Measurements from ENCODE around the gene SLC44A5. TPM values are rescaled to one million over a fixed set of nuclear protein-coding genes. Genes with fewer than 3 reads are reported as not detected.
A peak's percentile ranks its signal among the peaks of the same experiment; 100 is the strongest.

SLC44A5 gene
- total RNA-seq, 2 donors from 2014 or later = 4.6 to 10.0 TPM

GRCh38 chr1:75632350-75632949 lies 21.5 kb upstream of the SLC44A5 start:
- no peaks in the 10 kb centered on the region for H3K27me3 Mint-ChIP-seq (ENCODE audit: insufficient read depth)
- no peak for DNase-seq

GRCh38 chr1:75630998-75631397 lies 20.1 kb upstream of the SLC44A5 start:
- Histone ChIP-seq H3K4me1 (ENCODE audit: control insufficient read depth, insufficient read depth, low read length) (peaks cover 7% of the 10 kb centered on the region), H3K36me3 (ENCODE audit: control insufficient read depth, insufficient read depth, low read length) (no peaks in the 10 kb centered on the region), H3K27me3 (ENCODE audit: control insufficient read depth, insufficient read depth, low read length, poor library complexity, severe bottlenecking) (no peaks in the 10 kb centered on the region), H3K4me3 (ENCODE audit: low read length) (no peak overlapping the region), H3K9ac (ENCODE audit: extremely low read depth, low read length, poor library complexity, severe bottlenecking) (no peak overlapping the region), H3K27ac (ENCODE audit: low read depth, low read length) (no peak overlapping the region), H3K9me3 (ENCODE audit: control insufficient read depth, low read length) (no peaks in the 10 kb centered on the region)
- 88% methylated on average over 1 of the region's 1 CpG; no CpG with 5 or more reads in 1 of the 2 experiments for WGBS, 2 experiments (ENCODE audit: insufficient coverage in 1 of 2, insufficient read length in 1 of 2)
- Mint-ChIP-seq H3K4me1 (peaks cover 22% of the 10 kb centered on the region), H3K9me3 (peaks cover 1% of the 10 kb centered on the region), H3K27me3 (ENCODE audit: insufficient read depth) (no peaks in the 10 kb centered on the region), H3K4me3 (no peak overlapping the region), H3K36me3 (ENCODE audit: low read depth) (no peaks in the 10 kb centered on the region), H3K27ac (no peak overlapping the region)
- DNase-seq = no peak
- no peak for TF ChIP-seq CTCF (conservative IDR thresholded peaks at IDR 0.05)

More at GRCh38 chr1:75632350-75632949, 21.5 kb upstream of the SLC44A5 start:
- Histone ChIP-seq H3K4me1 (ENCODE audit: control insufficient read depth, insufficient read depth, low read length) (peaks cover 7% of the 10 kb centered on the region), H3K4me3 (ENCODE audit: low read length) (no peak overlapping the region), H3K9ac (ENCODE audit: extremely low read depth, low read length, poor library complexity, severe bottlenecking) (no peak overlapping the region), H3K36me3 (ENCODE audit: control insufficient read depth, insufficient read depth, low read length) (no peaks in the 10 kb centered on the region), H3K27me3 (ENCODE audit: control insufficient read depth, insufficient read depth, low read length, poor library complexity, severe bottlenecking) (no peaks in the 10 kb centered on the region), H3K9me3 (ENCODE audit: control insufficient read depth, low read length) (no peaks in the 10 kb centered on the region), H3K27ac (ENCODE audit: low read depth, low read length) (no peak overlapping the region)
- H3K4me1 Mint-ChIP-seq = peaks cover 22% of the 10 kb centered on the region
- 61% methylated on average over 2 of the region's 2 CpGs; no CpG with 5 or more reads in 1 of the 2 experiments for WGBS, 2 experiments (ENCODE audit: insufficient coverage in 1 of 2, insufficient read length in 1 of 2)
- peak; percentile 85 for TF ChIP-seq CTCF (conservative IDR thresholded peaks at IDR 0.05)
- H3K9me3 Mint-ChIP-seq = peaks cover 1% of the 10 kb centered on the region
- H3K27ac Mint-ChIP-seq = no peak overlapping the region
- H3K36me3 Mint-ChIP-seq (ENCODE audit: low read depth) = no peaks in the 10 kb centered on the region
- no peak overlapping the region for H3K4me3 Mint-ChIP-seq

- H3K9me3 Mint-ChIP-seq = no peaks in the 10 kb centered on the region
- Histone ChIP-seq H3K4me1 (ENCODE audit: control insufficient read depth, insufficient read depth, low read length) (peaks cover 7% of the 10 kb centered on the region), H3K9me3 (ENCODE audit: control insufficient read depth, low read length) (no peaks in the 10 kb centered on the region), H3K9ac (ENCODE audit: extremely low read depth, low read length, poor library complexity, severe bottlenecking) (no peak overlapping the region), H3K27me3 (ENCODE audit: control insufficient read depth, insufficient read depth, low read length, poor library complexity, severe bottlenecking) (no peaks in the 10 kb centered on the region), H3K27ac (ENCODE audit: low read depth, low read length) (no peak overlapping the region), H3K4me3 (ENCODE audit: low read length) (no peak overlapping the region), H3K36me3 (ENCODE audit: control insufficient read depth, insufficient read depth, low read length) (no peaks in the 10 kb centered on the region)
- no peak for TF ChIP-seq CTCF (conservative IDR thresholded peaks at IDR 0.05)
- WGBS, 2 experiments (ENCODE audit: insufficient coverage in 1 of 2, insufficient read length in 1 of 2) = 27 to 39% methylated on average over 3 of the region's 3 CpGs
- H3K4me3 Mint-ChIP-seq = no peak overlapping the region
- H3K4me1 Mint-ChIP-seq = peaks cover 22% of the 10 kb centered on the region
- peaks cover under 1% of the 10 kb centered on the region for H3K27me3 Mint-ChIP-seq (ENCODE audit: insufficient read depth)
- H3K36me3 Mint-ChIP-seq (ENCODE audit: low read depth) = no peaks in the 10 kb centered on the region
- peak; percentile 84 for DNase-seq
- H3K27ac Mint-ChIP-seq = no peak overlapping the region
These were observed 19.2 kb upstream of the SLC44A5 start for GRCh38 chr1:75630004-75630594.
